HuH-7 (cell line): ENCODE measurements around the gene SUSD3.
A peak's percentile ranks its signal among the peaks of the same experiment; 100 is the strongest.

ENCODE experiments used
- DNase-seq: peaks from one replicate; pipeline ENCODE4 v3.0.0; 2011; ENCODE audit warnings: low spot score

Gene SUSD3

GRCh38 chr9:93053781-93054331 is 4.6 kb upstream of the SUSD3 start:
- no peak for DNase-seq

DNA sequence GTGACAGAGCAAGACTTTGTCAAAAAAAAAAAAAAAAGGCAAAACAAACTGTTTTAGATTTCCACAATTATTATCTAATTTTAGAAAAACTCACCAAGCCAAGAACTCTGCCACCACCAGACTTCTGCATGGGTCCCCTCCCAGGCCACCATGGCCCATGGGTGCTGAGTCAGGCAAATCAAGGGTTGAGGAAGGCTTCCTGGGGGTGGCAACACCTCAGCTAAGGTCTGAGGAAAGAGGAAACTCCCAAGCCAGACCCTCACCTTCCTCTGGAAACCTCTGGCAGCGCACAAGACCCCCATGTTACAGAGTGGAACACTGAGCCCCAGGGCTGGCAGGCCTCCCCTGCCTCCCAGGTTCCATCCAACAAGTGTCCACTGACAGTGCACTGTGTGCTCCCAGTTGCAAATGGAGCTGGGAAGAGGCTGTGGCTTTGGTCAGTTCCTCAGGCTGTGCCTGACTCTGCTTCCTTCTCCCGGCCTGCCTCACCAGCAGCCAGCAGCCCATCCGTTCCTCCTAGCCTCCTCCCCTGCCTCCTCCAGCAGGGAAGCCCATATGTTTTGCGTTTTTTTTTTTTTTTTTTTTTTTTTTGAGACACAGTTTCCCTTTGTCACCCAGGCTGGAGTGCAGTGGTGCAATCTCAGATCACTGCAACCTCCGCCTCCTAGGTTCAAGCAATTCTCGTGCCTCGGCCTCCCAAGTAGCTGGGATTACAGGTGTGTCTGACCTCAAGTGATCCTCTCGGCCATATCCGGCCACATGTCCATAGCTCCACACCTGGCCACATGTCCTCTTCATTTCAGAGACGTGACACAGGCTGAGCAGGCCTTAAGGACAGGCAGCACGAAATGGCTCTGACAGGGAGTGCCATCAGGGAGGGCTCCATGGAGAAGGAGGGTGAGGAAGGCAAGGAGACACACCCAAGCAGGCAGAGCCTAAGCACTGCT is 3.5 kb upstream of the SUSD3 start:
- no peak for DNase-seq

DNA sequence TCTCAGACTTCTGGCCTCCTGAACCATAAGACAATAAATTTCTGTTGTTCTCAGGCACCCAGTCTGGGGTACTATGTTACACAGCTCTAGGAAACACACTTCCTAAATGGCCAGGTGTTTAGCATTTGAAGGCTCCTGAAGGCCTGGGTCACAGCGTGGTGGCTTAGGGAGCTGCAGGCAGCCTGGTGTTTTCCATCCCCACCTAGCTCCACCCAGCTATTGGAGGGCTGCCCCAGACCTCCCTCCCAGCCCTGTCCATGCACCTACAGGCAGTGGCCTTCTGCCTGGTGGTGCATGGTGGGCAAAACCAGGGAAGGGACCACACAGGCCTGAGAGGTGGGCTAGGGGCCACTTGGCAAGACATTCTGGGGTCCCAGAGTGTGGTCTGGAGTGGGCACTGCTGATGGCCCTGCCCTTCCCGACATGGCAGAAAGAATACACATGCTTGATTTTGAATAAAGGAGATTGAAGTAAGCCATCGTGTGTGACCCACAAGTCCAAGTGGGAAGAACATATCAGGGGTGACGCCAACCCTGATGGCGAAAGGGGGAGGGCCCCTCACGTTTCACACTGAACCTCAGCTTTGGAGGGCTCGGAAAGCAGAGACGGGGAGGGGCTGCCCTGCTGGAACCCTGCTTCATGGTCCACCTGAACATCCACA is 1.3 kb upstream of the SUSD3 start:
- no peak for DNase-seq

DNA sequence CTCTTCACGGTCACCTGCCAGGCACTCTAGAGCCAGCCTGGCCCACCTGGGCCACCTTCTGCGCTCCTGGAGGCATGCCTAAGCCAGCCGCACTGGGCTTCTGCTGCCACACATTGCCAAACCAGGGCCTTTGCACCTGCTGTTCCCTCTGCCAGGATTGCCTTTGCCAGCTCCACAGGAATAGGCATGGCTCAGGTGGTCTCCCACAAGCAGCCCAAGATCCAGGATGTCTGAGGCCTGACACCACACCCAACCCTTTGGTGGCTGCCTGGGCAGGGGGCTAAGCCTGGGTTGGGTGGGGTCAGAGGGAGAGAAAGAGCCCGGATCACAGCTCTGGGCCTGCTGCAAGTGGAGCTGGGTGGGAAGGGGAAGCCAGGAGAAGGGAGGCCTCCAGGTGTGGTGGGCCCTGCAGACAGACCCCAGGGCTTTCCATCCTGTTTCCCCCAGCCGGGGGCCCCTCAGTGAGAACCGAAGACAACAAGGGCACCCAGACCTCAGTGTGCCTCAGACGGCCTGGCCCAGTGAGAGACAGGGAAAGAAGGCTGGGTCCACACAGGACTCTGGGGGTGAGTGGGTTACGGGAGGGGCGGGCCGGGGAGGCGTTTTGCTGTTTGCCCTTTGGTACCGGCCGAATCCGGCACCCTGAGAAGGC is 672 bp upstream of the SUSD3 start:
- DNase-seq, result no peak

DNA sequence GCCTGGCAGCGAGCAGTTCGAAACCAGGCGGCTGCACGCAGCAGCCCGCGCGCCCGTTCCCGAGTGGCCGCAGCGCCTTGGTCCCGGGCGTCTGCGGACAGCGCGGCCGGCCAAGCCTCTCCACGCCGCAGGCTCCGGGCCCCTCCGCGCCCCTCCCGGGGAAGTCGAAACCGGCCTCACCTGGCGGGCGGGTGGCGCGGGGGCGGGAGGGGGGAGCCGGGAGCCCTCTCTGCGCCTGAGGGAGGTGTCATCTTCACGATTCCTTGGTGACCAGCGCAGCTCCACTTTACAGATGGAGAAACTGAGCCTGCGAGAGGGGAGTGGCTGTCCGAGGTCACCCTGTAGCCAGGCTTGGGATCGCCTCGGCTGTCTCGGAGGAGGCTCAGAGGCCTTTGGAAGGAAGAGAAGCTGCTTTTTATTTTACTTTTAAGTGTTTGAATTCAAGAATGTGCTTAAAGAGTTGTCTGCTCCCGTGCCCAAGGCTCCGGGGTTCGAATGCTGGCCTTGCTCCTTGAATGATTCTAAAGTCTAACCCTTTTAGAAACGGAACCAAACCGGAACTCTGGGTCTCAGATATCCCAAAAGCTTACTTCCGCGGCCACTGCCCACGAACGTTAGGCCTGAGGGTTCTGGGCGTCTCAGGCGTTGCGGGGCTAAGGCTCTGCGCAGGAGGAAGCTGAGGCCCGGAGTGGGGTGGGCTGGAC is 662 bp downstream of the SUSD3 start:
- no peak for DNase-seq

DNA sequence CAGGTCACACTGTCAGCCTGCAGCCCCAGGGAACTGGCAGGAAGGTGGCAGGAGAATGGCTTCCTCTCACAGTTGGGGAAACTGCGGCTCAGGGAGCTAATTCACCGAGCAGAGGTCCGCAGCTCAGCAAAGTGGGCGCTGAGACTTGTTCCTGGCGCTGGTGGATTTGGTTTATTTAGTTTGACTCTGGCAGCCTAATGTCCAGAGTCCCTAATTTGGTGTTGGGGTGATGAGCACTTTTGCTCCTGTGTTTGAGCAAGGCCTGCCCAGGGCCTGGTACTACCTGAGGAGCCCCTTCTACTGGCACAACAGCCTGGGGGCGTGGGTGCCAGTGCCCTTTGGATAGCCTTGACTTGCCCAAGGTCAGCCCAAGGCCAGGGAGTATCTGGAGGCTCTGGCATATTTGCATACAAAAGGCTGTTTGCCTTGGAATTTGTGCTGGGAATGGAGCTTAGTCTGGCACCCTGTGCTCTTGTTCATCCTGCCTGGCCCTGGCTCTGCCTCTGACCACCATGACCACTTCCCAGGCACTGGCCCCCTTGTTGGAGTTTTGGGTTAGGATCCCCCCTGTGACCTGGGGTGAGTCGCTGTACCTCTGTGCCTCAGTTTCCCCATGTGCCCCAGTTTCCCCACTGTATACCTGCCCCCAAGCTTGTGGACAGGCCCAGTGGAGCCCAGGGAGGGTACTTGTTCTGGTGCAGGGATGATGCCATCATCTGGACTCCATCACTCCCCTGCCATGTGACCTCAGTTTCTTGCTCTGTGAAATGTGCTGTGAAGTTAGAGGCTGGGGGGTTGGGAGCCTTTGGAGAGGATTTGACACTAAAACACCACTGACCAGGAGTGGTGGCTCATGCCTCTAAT is 1.4 kb downstream of the SUSD3 start:
- no peak for DNase-seq

DNA sequence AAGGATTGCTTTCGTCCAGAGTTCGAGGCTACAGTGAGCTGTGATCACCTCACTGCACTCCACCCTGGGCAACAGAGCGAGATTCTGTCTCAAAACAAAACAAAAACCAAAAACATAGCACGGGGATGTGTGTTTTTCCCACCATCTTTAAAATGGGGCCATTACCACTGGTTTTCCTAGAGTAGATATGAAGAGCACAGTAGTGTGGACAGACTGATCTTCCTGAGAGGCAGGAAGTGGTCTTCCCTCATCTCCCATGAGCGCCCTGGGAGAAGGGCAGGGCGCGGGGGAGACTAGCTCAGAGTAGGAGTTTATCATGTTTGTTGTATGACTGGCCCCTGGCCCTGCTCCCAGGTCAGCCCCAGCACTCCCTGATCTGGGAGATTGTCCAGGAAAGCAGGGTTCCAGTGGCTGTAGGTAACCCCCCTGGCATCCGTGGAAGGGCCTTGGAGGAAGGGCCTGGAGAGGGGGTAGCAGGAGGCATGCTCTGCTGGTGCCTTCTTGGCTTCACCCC is 2.3 kb downstream of the SUSD3 start:
- no peak for DNase-seq

- DNase-seq, result no peak
These were observed 2.8 kb downstream of the SUSD3 start for GRCh38 chr9:93061260-93061751.

- DNase-seq, result peak; percentile 69
These were observed 3.6 kb downstream of the SUSD3 start for GRCh38 chr9:93061791-93062763.

GRCh38 chr9:93064392-93065134 is 6.1 kb downstream of the SUSD3 start:
- no peak for DNase-seq

- no peak for DNase-seq
These were observed 6.7 kb downstream of the SUSD3 start for GRCh38 chr9:93065135-93065720.

DNA sequence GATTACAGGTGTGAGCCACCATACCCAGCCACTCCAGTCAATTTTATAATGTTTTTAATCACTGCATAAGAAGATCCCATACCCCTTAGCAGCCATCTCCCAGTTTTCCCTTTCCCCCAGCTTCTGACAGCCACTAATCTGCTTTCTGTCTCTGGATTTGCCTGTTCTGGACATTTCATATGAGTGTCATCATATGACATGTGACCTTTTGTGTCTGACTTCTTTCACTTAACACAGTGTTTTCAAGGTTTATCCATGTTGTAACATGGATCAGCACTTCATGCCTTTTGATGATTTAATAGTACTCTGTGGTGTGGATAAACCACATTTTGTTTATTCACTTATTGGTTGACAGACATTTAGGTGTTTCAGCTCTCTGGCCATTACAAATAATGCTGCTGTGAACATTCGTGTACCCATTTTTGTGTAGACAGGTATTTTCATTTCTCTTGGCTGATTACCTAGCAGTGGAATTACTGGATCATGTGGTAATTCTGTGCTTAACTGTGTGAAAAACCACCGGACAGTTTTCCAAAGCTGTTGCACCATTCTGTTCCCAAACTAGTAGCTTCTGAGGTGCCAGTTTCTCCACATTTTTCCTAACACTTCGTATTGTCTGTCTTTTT is 8.6 kb downstream of the SUSD3 start:
- no peak for DNase-seq

- DNase-seq, result no peak
These were observed 10.5 kb downstream of the SUSD3 start for GRCh38 chr9:93068956-93069355.

- DNase-seq, result peak; percentile 44
These were observed 13.0 kb downstream of the SUSD3 start for GRCh38 chr9:93071464-93071863.

DNA sequence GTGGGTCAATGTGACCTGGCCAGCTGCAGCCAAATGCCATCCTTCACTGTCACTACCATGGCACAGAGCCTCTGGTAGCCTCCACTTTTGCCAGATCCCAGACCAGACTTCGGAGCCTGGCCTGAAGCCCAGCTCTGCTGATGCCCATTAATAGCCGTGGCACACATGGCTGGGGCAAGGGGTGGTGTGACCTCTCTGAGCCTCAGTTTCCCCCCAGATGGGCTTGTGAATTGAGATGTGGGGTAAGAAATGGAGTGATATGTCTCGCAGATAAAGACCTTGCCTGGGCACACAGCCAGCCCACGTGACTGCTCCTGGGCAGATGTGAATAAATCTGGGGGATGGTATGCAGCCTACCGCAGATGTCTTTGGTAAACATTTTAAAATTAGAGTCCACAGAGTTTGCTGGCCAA is 13.9 kb downstream of the SUSD3 start:
- no peak for DNase-seq

DNA sequence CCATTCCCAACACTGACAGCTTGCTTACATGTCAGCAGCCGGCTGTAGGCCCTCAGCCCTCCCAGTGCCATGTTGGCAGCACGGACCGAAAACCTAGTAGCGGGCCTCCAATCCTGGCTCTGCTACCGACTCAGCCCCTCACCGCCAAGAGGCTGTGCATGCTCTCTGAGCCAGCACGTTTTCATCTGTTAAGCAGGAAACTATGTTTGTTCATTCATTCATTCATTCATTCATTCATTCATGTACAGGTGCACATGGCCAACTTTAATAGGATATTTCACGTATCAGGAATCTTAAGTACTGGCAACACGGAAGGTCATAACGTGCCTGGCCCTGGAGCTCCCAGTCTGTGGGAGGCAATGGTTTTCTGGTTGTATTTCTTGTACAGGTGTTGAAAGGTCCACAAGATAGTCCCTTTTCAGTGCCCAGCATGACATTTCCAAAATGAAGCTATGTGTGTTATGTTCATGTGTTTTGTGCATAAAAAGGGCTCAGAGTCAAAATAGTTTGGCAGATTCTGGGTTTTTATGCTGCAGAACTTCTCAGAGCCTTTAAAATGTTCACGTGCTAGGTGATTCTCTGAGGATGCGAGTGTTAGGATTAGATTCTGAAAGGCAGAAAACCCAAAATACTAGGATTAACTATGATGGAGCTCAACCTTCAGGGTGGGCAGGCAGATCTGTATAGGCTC is 17.7 kb downstream of the SUSD3 start:
- no peak for DNase-seq

GRCh38 chr9:93076792-93077128 is 18.3 kb downstream of the SUSD3 start:
- no peak for DNase-seq
